K562 (cell line): ENCODE results near the gene RNASEH1. TPM values are rescaled to one million over a fixed set of nuclear protein-coding genes. Genes with fewer than 3 reads are reported as not detected.

Source experiments
- ATAC-seq: fragments of 200-7000 bp; cut with Tn5 transposase; 3 replicates; pipeline ENCODE4 v1.9.1; 2020; ENCODE audit warnings: moderate library complexity
- BruUV-seq: library from RNA; stranded (reverse); fragments of 400-500 nt; replicated peaks from 2 replicates; lab custom pipeline; 2021; lab: Mats Ljungman, UMichigan
- CTCF ChIA-PET: fragments of 300-600 bp; formaldehyde crosslinking; extraction: SDS; loops from one replicate; lab custom pipeline; 2021; ENCODE audit warnings: low intra/inter-chr PET ratio; lab: Yijun Ruan, JAX
- POLR2A ChIA-PET: fragments of 300-600, 350-650 bp; sonication (Branson Sonifier 250); formaldehyde crosslinking; extraction: SDS; loops from one replicate; lab custom pipeline; 2021; ENCODE audit warnings: antibody characterized with exemption, inconsistent platforms; lab: Yijun Ruan, JAX
- DNase-seq, 4 experiments: peaks; one replicate each; pipeline versions ENCODE4 v3.0.0 to v3.0.0-alpha.2; 2011 to 2018; ENCODE audit warnings: low spot score in 3 of 4, mixed read lengths in 3 of 4; ENCODE audit errors: extremely low read depth in 1 of 4
- FAIRE-seq: peaks from 2 replicates; lab custom pipeline; 2011; peaks lifted over from hg19 to GRCh38; lab: Jason Lieb, UNC
- H2AFZ ChIP-seq: 2 replicates; pipeline ENCODE4 v1.6.0; 2011; ENCODE audit warnings: low read depth, low read length, control low read depth, inconsistent platforms
- H3K27ac ChIP-seq: fragments of 200-600 bp; 3 replicates; pipeline ENCODE4 v1.8.0; 2011; ENCODE audit warnings: low read depth, mild to moderate bottlenecking, control low read depth, inconsistent platforms, low read length, moderate library complexity, mixed read lengths; ENCODE audit errors: extremely low read depth
- H3K27me3 ChIP-seq, 2 experiments: fragments of 300-600 bp in 1 of 2; 2 replicates in 1 of 2; 3 replicates in 1 of 2; pipeline versions ENCODE4 v1.6.0 to v1.8.0; 2011; ENCODE audit warnings: inconsistent platforms in 2 of 2, low read length in 2 of 2, mild to moderate bottlenecking in 1 of 2, mixed read lengths in 1 of 2, moderate library complexity in 1 of 2; ENCODE audit not compliant: control insufficient read depth in 2 of 2, insufficient read depth in 2 of 2
- H3K36me3 ChIP-seq: fragments of 300-600 bp; 3 replicates; pipeline ENCODE4 v1.8.0; 2011; ENCODE audit warnings: mild to moderate bottlenecking, low read length, inconsistent platforms; ENCODE audit not compliant: control insufficient read depth, insufficient read depth
- H3K4me1 ChIP-seq, 2 experiments: fragments of 200-600 bp in 1 of 2; replicated peaks in 1 of 2; 2 replicates in 1 of 2; 3 replicates in 1 of 2; pipeline versions ENCODE4 v1.5.1 to v1.8.0; 2011; ENCODE audit warnings: inconsistent platforms in 2 of 2, low read length in 2 of 2, mild to moderate bottlenecking in 1 of 2, mixed read lengths in 1 of 2, moderate library complexity in 1 of 2; ENCODE audit not compliant: control insufficient read depth in 2 of 2, insufficient read depth in 2 of 2
- H3K4me2 ChIP-seq: 2 replicates; pipeline ENCODE4 v1.6.1; 2011; ENCODE audit warnings: low read length, control low read depth, inconsistent platforms, mixed read lengths; ENCODE audit not compliant: insufficient read depth
- H3K4me3 ChIP-seq: fragments of 200-600 bp; sonication (generic), shearing (Covaris generic); 2 replicates; pipeline ENCODE4 v1.5.1; 2016; ENCODE audit warnings: control low read depth, inconsistent platforms
- H3K79me2 ChIP-seq: fragments of 200-600 bp; 3 replicates; pipeline ENCODE4 v1.8.0; 2011; ENCODE audit warnings: low read length, inconsistent platforms; ENCODE audit not compliant: control insufficient read depth, insufficient read depth
- H3K9ac ChIP-seq, 2 experiments: 2 replicates each; pipeline versions ENCODE4 v1.6.0 to v1.6.1; 2011; ENCODE audit warnings: low read depth in 2 of 2, low read length in 2 of 2, control low read depth in 1 of 2, inconsistent platforms in 1 of 2, mild to moderate bottlenecking in 1 of 2, mixed read lengths in 1 of 2; ENCODE audit not compliant: insufficient read depth in 1 of 2
- H3K9me1 ChIP-seq: one replicate; pipeline ENCODE4 v1.6.0; 2011; ENCODE audit warnings: inconsistent platforms, mild to moderate bottlenecking, low read length, moderate library complexity; ENCODE audit not compliant: control insufficient read depth, insufficient read depth
- H3K9me3 ChIP-seq: replicated peaks from 2 replicates; pipeline ENCODE4 v1.5.1; 2011; ENCODE audit warnings: low read depth, low read length, inconsistent platforms; ENCODE audit not compliant: control insufficient read depth, insufficient read depth
- H4K20me1 ChIP-seq: replicated peaks from 2 replicates; pipeline ENCODE4 v1.6.1; 2011; ENCODE audit warnings: low read length, inconsistent platforms, mixed read lengths; ENCODE audit not compliant: control insufficient read depth, insufficient read depth
- CCAR2 ChIP-seq: fragments of 200-400 bp; formaldehyde crosslinking; IDR thresholded peaks from 2 replicates; pipeline ENCODE4 v1.6.1; 2017; ENCODE audit warnings: mild to moderate bottlenecking, low read depth, low read length
- CXXC5 ChIP-seq: fragments of 250-450 bp; sonication (Bioruptor Pico); IDR thresholded peaks from 2 replicates; pipeline ENCODE4 v1.8.0; 2022; ENCODE audit warnings: inconsistent platforms, mild to moderate bottlenecking, moderate library complexity
- ELF1 ChIP-seq: fragments of 200-800 bp; sonication (Bioruptor generic); IDR thresholded peaks from 2 replicates; pipeline ENCODE4 v1.6.1; 2016; ENCODE audit warnings: missing genetic modification characterization, missing compliant biosample characterization
- NRF1 ChIP-seq, 2 experiments: fragments of 450-650 bp; IDR thresholded peaks in 1 of 2; conservative IDR thresholded peaks in 1 of 2; 2 replicates each; pipeline ENCODE4 v1.6.1; 2014; ENCODE audit warnings: mild to moderate bottlenecking in 2 of 2
- ZNF408 ChIP-seq: fragments of 250-450 bp; sonication (Bioruptor Pico); IDR thresholded peaks from 2 replicates; pipeline ENCODE4 v1.4.0; 2020; ENCODE audit warnings: low read depth, mild to moderate bottlenecking, moderate library complexity
- ZNF785 ChIP-seq: fragments of 250-450 bp; sonication (Bioruptor Pico); IDR thresholded peaks from 2 replicates; pipeline ENCODE4 v1.4.0; 2020; ENCODE audit warnings: mild to moderate bottlenecking
- WGBS: fragments of 100-300 bp; shearing (Covaris generic); methylation state at CpG from one replicate; pipeline ENCODE4 v1.1.6; 2016; ENCODE audit warnings: low coverage, mixed read lengths; ENCODE audit not compliant: insufficient coverage; ENCODE audit errors: missing lambda C conversion rate; 5-methylcytosine and 5-hydroxymethylcytosine counted together
- in situ Hi-C: fragments of 300-500 bp; cut with MboI; formaldehyde crosslinking; loops from 4 replicates; pipeline ENCODE4 v1.15.0; 2018; ENCODE audit warnings: inconsistent platforms, mixed read lengths
- intact Hi-C: fragments of 100-400 bp; cut with micrococcal nuclease; formaldehyde crosslinking; loops from 2 replicates; pipeline ENCODE4 v1.14.2; 2022
- polyA plus RNA-seq, 8 experiments: library from polyadenylated mRNA; depleted of rRNA in 4 of 8; stranded (reverse) in 5 of 8; unstranded in 3 of 8; fragments of >200 nt; fragmentation: Nextera tagmentation in 2 of 8; fragmentation: Illumina TruSeq in 1 of 8; extraction: Ambion mirVana in 2 of 8; extraction: Trizol in 1 of 8; gene quantifications; 2 replicates each; pipeline versions ENCODE4 v1.2.1 to v1.2.3, GENCODE V29; 2011 to 2014; ENCODE audit warnings: inconsistent platforms in 1 of 8, missing spikeins in 1 of 8
- total RNA-seq, 7 experiments: library from RNA; depleted of rRNA in 6 of 7; stranded (reverse); fragments of >200 nt in 6 of 7; fragmentation: Illumina TruSeq in 2 of 7; extraction: Trizol in 2 of 7; gene quantifications; 2 replicates each; pipeline versions ENCODE4 v1.2.1 to v1.2.3, GENCODE V29; 2011 to 2021; ENCODE audit warnings: low replicate concordance in 1 of 7
- TF ChIP-seq, protein P1 (sequence below): fragments of 250-450 bp; sonication (Bioruptor Pico); IDR thresholded peaks from 2 replicates; pipeline ENCODE4 v1.5.0; 2021

The RNASEH1 gene
- total and polyA plus RNA-seq, 9 of the 15 experiments (the other 6 are each of a cell fraction or from before 2014, with no cell fraction given): 25.7 to 47.5 (median 42.8) TPM

DNA sequence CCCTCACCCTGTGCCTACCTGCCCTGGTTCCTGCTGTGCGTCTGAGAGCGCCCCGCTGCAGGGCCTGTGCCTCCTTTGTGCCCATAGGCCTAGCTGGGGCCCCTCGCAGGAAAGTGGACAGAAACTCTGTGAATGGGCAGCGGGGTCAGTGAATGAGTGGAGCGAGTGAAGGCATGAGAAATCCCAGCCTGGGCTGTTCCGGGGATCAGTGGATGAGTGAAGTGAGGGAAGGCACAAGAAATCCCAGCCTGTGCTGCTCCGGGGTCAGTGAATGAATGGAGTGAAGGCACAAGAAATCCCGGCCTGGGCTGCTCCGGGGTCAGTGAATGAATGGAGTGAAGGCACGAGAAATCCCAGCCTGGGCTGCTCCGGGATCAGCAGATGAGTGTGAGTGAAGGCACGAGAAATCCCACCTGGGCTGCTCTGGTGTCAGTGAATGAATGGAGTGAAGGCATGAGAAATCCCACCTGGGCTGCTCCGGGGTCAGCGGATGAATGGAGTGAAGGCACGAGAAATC lies 38.8 kb upstream of the RNASEH1 start:
- Histone ChIP-seq H4K20me1 (no peaks in the 10 kb centered on the region), H3K4me1 (peaks cover 24 to 49% of the 10 kb centered on the region in 2 experiments; a peak in 4 of 5 replicates), H3K36me3 (no peaks in the 10 kb centered on the region), H3K9ac (peak overlapping the region in 1 of 2 experiments; percentile 76; a peak in 2 of 4 replicates), H3K9me1 (no peaks in the 10 kb centered on the region), H3K4me3 (no peak overlapping the region), H3K27ac (no peak overlapping the region), H3K79me2 (peaks cover 1% of the 10 kb centered on the region; the same call in 1 of the 3 replicates), H2AFZ (0 out of 2 replicates have a peak overlapping the region, but pooled peaks have one; percentile 27), H3K9me3 (no peaks in the 10 kb centered on the region), H3K4me2 (no peak overlapping the region), H3K27me3 (no peaks in the 10 kb centered on the region)
- CTCF ChIA-PET: no interaction called here
- BruUV-seq: no TSS peak
- TF ChIP-seq ZNF408 (CRISPR knock-in tag): no peak
- no peak for TF ChIP-seq CXXC5 (CRISPR knock-in tag)
- no peak for TF ChIP-seq NRF1 (conservative IDR thresholded peaks at IDR 0.05 in 1 of 2, IDR thresholded peaks at IDR 0.05 in 1 of 2)
- TF ChIP-seq CCAR2: no peak
- TF ChIP-seq ELF1 (tag): no peak
- TF ChIP-seq, protein P1, sequence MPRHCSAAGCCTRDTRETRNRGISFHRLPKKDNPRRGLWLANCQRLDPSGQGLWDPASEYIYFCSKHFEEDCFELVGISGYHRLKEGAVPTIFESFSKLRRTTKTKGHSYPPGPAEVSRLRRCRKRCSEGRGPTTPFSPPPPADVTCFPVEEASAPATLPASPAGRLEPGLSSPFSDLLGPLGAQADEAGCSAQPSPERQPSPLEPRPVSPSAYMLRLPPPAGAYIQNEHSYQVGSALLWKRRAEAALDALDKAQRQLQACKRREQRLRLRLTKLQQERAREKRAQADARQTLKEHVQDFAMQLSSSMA (CRISPR knock-in tag): no peak
- no peak for TF ChIP-seq ZNF785 (CRISPR knock-in tag)
- no peak for DNase-seq
- in situ Hi-C loops (no loop called here), intact Hi-C loops (no loop called here)
- POLR2A ChIA-PET: no interaction called here
- 75% methylated on average over 15 of the region's 16 CpGs for WGBS
- FAIRE-seq: no peak
- ATAC-seq: no peak
